DMS 273 (cell line): ENCODE measurements around the gene ICAM4.

Source experiments
- DNase-seq: peaks from one replicate; lab custom pipeline; 2025; ENCODE audit not compliant: unreplicated experiment; lab: John Stamatoyannopoulos, UW

Gene ICAM4

DNA sequence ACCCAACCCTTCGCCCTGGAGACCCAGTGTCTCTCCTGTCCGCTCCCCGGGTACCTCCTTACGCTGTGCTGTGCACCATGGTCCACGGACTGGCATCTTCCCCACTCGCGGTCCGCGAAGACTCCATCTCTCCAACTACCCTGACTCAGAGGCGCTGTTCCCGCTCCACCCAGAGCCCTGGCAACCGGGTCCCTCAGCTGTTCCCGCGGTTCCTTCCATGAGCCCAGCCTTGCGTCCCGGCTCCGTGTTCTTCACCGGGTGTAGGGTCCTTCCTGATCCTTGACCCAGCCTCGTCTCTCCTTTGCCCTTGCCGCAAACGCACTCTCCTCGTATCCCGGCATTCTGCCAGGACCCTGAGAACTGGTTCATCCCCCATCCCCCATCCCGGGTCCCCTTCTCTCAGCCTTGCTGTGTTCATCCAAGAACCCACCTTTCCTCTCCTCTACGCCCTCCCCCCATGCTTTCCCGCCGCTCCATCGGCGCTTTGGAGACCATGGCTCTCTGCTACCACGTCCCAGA is 3.7 kb downstream of the ICAM4 start:
- DNase-seq = peak; percentile 82

DNA sequence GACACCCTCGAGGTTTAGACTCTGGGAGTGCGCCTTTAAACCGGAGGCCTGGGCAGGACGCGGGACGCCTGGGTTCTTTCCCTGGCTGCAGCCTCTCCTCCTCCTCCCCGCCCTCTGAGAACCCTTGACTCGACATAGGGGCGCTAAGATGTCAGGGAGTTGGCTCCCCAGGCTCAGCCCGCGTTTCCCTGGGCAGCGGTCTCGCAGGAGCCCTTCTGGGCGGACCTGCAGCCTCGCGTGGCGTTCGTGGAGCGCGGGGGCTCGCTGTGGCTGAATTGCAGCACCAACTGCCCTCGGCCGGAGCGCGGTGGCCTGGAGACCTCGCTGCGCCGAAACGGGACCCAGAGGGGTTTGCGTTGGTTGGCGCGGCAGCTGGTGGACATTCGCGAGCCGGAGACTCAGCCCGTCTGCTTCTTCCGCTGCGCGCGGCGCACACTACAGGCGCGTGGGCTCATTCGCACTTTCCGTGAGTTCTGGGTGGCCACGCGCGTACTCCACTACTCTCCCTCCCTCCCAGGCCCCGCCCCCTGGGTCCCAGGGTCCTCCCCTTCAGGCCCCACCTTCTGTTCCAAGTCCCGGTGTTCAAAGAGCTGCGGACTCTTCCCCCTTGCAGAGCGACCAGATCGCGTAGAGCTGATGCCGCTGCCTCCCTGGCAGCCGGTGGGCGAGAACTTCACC is 4.3 kb downstream of the ICAM4 start:
- DNase-seq = peak; percentile 77

DNA sequence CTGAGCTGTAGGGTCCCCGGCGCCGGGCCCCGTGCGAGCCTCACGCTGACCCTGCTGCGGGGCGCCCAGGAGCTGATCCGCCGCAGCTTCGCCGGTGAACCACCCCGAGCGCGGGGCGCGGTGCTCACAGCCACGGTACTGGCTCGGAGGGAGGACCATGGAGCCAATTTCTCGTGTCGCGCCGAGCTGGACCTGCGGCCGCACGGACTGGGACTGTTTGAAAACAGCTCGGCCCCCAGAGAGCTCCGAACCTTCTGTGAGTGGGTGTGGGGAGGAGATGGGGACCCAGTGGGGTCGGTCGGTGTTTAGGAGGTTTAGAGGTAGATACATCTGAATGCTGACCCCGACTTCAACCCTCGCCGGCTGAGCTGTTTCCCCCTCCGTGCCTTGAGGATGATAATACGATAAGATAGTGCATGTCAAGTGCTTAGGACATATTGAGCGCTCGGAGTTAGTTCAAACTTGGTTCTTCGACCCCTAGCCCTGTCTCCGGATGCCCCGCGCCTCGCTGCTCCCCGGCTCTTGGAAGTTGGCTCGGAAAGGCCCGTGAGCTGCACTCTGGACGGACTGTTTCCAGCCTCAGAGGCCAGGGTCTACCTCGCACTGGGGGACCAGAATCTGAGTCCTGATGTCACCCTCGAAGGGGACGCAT is 4.9 kb downstream of the ICAM4 start:
- no peak for DNase-seq

DNA sequence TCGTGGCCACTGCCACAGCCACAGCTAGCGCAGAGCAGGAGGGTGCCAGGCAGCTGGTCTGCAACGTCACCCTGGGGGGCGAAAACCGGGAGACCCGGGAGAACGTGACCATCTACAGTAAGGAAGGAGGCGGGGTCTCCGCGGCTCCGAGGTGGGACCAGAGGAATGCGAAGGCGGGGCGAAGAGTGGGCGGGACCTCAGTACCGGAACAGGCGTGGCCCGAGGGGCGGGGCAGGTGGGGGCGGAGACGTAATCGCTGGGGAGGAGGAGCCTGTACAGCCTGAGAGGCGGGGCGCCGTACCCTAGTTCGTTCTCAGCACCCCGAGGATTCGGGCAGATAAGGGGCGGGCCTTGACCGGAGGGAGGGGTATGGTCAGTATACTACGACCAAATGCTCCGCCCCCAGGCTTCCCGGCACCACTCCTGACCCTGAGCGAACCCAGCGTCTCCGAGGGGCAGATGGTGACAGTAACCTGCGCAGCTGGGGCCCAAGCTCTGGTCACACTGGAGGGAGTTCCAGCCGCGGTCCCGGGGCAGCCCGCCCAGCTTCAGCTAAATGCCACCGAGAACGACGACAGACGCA is 5.5 kb downstream of the ICAM4 start:
- DNase-seq = no peak

DNA sequence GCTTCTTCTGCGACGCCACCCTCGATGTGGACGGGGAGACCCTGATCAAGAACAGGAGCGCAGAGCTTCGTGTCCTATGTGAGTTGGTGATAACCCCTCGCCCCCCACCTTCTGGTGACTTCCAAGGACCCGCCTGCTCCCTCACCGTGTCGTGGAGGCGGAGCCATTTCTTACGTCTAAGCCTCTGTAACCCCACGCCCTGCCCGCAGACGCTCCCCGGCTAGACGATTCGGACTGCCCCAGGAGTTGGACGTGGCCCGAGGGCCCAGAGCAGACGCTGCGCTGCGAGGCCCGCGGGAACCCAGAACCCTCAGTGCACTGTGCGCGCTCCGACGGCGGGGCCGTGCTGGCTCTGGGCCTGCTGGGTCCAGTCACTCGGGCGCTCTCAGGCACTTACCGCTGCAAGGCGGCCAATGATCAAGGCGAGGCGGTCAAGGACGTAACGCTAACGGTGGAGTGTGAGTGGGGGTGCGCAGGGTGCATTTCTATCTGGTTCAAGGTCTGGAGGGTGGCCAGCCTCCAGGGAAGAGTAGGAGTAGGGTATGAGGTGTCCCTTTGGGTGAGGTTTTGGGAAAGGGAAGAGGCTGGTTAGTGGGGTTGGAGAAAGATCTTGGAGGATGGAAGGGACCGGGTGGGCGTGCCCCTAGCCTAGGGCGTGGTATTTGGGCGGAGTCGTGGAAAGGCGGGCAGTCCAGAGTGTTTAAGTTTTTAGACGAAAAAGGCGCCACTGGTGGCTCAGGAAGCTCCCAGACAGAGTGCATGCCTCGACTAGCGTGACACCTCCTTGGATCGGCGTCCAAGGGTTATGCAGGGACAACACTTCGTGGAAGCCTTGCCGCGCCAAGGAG is 6.3 kb downstream of the ICAM4 start:
- DNase-seq = no peak

DNA sequence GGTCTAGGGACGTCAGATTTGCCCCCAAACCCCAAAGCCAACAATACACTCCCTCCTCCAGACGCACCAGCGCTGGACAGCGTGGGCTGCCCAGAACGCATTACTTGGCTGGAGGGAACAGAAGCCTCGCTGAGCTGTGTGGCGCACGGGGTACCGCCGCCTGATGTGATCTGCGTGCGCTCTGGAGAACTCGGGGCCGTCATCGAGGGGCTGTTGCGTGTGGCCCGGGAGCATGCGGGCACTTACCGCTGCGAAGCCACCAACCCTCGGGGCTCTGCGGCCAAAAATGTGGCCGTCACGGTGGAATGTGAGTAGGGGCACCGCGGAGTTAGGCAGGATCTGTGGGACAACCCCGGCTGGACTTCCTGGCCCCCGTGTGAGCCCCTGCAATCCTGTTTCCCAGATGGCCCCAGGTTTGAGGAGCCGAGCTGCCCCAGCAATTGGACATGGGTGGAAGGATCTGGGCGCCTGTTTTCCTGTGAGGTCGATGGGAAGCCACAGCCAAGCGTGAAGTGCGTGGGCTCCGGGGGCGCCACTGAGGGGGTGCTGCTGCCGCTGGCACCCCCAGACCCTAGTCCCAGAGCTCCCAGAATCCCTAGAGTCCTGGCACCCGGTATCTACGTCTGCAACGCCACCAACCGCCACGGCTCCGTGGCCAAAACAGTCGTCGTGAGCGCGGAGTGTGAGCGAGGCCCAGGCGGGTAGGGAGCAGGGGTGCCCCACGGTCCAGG is 7.0 kb downstream of the ICAM4 start:
- no peak for DNase-seq

DNA sequence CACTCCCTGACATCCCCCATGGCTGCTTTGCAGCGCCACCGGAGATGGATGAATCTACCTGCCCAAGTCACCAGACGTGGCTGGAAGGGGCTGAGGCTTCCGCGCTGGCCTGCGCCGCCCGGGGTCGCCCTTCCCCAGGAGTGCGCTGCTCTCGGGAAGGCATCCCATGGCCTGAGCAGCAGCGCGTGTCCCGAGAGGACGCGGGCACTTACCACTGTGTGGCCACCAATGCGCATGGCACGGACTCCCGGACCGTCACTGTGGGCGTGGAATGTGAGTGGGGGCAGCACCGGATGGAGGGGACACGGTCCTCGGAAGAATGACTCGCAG is 7.6 kb downstream of the ICAM4 start:
- DNase-seq = no peak

DNA sequence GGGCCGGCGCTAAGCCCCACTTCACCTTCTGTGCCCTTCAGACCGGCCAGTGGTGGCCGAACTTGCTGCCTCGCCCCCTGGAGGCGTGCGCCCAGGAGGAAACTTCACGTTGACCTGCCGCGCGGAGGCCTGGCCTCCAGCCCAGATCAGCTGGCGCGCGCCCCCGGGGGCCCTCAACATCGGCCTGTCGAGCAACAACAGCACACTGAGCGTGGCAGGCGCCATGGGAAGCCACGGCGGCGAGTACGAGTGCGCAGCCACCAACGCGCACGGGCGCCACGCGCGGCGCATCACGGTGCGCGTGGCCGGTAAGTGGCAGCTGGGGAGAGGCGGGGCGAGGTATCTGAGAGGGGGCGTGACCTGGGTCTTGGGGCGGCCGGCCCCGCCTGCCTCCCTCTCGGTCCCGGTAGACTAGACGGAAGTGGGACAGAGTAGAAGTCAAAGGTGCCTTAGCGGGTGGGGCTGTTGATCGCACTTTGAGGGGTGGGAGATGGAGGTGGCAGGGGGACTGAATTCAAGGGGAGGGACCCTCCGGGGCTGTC is 8.6 kb downstream of the ICAM4 start:
- no peak for DNase-seq

DNA sequence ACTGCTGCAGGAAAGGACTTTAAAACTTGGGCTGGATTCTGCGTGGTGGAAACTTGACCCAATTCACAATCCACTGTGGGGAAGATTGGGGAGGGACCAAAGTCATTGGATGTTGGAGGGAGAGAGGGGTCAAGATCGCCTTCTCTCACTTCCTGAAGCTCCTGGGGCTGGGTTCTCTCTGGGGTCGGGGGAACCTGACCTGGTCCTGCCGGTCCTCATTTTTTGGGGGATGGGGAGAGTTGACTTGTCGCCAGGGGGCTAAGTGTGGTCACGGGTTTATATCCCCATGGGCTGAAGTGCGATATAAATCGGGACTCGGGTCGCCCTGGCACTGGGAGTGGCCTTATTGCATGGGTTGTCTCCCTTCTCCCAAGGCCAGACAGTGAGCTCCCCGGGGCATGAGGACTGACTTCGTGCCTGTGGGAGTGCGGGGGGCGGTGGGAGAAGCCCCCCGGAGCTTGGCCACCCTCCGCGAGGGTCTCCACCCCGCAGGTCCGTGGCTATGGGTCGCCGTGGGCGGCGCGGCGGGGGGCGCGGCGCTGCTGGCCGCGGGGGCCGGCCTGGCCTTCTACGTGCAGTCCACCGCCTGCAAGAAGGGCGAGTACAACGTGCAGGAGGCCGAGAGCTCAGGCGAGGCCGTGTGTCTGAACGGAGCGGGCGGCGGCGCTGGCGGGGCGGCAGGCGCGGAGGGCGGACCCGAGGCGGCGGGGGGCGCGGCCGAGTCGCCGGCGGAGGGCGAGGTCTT is 9.3 kb downstream of the ICAM4 start:
- DNase-seq = no peak

DNA sequence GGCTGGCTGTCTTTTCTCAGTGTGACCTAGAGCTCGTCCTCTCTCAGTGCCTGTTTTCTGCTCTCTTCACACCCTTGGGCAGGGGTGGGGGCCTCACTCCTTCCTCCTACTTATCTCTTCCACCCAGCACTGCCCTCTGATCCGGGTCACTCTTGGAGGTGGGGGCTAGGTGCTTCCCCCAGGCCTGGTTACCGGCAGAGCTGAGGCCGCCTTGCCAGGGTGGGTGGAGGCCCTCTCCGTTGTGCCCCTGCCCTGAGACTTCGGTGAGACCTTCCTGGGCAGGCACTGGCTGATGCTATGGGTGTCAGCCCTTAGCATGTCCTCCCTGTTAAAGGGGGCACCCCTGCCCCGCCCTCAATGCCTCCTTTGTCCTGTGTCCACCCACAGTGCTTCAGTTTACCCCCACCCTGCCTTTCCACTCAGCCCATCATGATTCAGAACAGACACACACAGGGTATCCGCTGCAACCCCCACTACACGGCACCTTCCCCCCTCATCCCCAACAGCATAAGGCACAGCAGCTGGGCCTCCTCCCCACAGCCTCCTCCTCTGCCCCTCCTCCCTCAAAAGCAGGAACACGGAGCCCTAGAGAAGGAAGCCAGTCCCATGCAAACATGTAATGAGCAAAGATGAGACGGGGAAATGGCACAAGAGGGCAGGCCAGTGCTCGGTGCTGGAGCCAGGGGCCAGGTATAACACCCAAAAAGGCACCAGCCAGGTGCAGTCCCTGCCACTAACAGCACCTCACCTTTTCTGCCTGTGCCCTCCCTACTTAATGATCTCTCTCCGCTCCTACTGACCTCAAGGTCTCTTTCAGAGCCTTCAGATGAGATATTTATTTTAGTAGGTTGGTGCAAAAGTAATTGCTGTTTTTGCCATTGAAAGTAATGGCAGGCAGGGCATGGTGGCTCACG is 13.0 kb downstream of the ICAM4 start:
- peak; percentile 81 for DNase-seq

DNA sequence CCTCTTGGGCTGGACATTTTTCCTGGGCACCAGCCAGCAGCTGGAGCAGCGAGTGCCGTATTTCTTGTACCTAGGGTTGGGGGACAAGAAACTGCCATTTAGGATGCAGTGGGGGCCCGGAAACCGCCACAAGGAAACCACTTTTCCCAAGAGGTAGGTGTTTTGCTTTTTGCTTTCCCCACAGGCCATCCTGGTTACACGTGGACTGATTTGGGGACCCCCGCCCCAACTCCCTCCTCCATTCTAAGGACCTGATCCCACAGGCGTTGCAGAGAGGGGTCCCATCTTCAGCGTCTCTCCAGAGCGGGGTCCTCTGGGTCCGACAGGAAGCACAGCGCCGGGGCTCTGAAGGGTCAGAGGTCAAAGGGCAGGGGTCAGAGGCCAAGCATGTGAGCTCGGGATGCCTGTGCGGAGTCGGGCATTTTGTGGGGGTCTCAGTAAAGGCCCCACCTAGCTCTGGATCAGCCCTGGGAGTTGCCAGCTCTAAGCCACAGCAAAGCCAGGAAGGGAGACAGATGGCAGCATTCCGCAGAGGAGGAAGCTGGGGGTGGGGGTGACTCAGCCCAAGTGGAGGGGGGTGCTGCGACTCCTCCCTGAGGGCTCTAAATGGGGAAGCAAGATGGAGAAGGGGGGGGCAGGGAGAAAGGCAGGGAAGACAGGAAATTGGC is 18.5 kb downstream of the ICAM4 start:
- peak; percentile 81 for DNase-seq

DNA sequence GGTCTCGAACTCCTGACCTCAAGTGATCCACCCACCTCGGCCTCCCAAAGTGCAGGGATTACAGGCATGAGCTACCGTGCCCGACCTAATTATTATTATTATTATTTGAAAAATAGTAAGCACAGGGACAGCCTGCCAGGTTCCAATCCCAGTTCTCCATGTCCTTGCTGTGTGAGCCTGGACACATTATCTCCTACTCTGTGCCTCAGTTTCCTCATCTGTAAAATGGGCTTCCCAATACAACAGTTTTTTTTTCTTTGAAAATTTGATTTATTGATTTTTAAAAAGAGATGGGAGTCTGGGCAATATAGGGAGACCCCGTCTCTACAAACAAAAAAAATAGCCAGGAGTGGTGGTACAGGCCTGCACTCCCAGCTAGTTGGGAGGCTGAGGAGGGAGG is 19.6 kb downstream of the ICAM4 start:
- DNase-seq = no peak

DNA sequence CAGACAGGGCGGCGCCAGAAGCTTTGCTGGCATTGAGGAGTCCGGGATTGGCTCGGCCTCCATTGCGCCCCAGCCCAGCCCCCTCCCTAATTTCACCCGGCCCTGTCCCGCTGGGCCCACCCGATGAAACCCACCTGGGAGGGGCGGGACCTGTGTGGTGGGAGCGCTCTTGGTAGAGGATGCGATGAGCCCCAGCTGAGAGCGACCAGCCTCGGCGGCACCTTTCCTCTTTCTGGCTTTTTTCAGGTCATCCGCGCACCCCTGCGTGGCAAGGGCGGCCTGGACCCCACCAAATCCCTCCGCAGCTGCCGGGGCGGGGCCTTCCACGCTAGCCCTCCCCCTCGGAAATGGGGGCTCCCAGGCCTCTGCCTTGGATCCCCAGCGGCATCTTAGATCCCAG is 22.7 kb downstream of the ICAM4 start, which contains the start of gene ZGLP1:
TSS of gene ZGLP1 (minus strand) at position 393 of the 400 bp plus-strand sequence.
- DNase-seq = no peak

DNA sequence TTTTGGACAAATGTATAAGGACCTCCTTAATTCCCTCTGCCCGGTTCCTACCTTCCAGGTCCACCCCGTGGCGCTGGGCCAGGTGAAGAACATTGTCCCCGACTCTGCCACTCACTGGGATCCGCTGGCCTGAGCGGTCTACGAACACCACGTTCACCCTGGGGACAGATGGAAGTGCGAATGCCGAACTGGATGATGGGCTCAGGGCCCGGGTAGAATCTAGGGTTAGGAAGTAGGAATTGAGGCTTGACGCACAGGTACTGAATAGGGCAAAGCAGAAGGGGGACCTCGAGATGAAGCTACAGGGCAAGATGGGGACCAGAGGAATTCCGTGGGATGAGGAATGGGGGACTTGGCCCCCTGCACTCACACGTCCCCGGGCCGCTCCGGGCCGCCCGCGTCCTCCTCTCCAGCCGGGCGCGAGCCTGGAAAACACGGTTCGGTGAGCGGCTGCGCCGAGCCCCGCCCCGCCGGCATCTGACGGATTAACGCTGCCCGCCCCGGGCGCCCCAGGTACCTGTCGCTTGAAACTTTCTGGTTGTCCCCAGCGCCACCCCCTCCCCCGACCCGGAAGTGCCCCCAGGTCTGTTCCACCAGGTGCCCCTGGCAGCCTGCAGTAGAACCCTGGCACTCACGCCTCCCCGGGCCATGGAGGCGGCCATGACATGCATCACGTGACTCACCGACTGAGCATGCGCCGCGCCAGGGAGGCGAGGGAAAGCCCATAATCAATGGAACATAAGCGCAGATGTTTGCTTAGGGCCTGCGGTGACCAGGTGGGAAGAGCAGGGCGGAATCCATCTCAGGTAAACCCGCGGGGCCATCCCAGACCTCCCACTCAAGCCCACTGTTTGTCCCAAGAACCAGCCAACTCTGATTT is 28.8 kb downstream of the ICAM4 start, which contains the start of gene FDX2:
TSS of gene FDX2 (minus strand) at position 681 of the 880 bp plus-strand sequence. CDS start at position 662, 19 bp downstream.
- DNase-seq = peak; percentile 95

DNA sequence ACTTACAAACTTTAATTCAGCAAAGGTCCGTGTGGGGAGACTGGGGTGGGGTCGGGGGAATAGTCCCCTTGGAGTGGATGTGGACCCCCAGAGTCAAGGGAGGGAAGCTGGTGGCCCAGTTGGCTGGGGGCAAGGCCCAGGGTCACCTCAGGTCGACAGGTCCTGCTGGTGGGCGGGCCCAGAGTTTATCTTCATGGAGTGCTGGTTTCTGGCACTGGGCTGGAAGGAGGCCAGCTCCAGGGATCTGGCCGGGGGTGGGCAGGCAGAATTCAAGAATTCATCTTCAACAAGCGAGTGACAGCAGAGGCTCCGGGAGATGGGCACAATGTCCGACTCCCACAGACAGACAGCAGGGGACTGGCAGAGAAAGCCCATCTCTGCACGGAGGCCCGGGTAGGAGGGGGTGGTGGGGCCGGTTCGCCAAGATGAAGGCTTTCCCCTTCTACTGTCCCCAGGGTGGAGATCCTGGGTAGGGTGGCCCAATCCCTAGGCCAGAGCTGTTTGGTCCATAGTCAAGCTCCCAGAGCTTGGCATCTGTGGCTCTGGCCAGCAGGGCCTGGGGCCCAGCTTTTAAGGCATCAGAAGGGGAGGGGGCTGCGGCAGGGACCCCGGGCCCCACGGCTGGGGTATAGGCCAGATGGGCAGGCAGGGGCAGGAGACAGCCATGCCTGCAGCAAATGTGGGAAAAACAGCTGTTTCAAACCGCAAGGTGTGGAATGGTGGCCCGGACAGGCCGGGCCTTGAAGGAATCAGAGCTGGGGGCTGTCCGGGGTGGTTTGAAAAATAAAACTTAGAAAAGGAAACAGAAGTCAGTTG is 29.7 kb downstream of the ICAM4 start:
- peak; percentile 81 for DNase-seq
